H1 (cell line): Measurements from ENCODE around the gene ZNF280B. TPM values are rescaled to one million over a fixed set of nuclear protein-coding genes. Genes with fewer than 3 reads are reported as not detected.

Experiments
- CTCF ChIA-PET: fragments of 300-600 bp; sonication (Branson Sonifier 250); formaldehyde crosslinking; loops from one replicate; lab custom pipeline; 2021; ENCODE audit not compliant: partially characterized antibody; lab: Charles Lee
- POLR2A ChIA-PET: fragments of 300-600 bp; sonication (Branson Sonifier 250); formaldehyde crosslinking; loops from one replicate; lab custom pipeline; 2021; ENCODE audit warnings: inconsistent platforms; ENCODE audit not compliant: partially characterized antibody; lab: Charles Lee
- DNase-seq, 2 experiments: peaks; one replicate each; pipeline versions ENCODE4 v3.0.0 to v3.0.0-alpha.2; 2010 to 2022; ENCODE audit warnings: low spot score in 2 of 2, low read depth in 1 of 2, mixed read lengths in 1 of 2
- FAIRE-seq: peaks from 2 replicates; lab custom pipeline; 2011; peaks lifted over from hg19 to GRCh38; lab: Jason Lieb, UNC
- H2AFZ ChIP-seq: 2 replicates; pipeline ENCODE4 v1.8.1; 2012; ENCODE audit warnings: low read length, inconsistent platforms
- H2AK5ac ChIP-seq: 2 replicates; pipeline ENCODE4 v1.6.1; 2013; ENCODE audit warnings: low read depth, low read length
- H2BK120ac ChIP-seq: replicated peaks from 2 replicates; pipeline ENCODE3; 2013; ENCODE audit warnings: low read depth, low read length, inconsistent platforms
- H2BK12ac ChIP-seq: 2 replicates; pipeline ENCODE4 v1.6.1; 2013; ENCODE audit warnings: low read depth, low read length
- H2BK15ac ChIP-seq: 2 replicates; pipeline ENCODE4 v1.6.1; 2013; ENCODE audit warnings: low read length
- H2BK20ac ChIP-seq: 2 replicates; pipeline ENCODE4 v1.6.1; 2013; ENCODE audit warnings: low read length
- H2BK5ac ChIP-seq: 2 replicates; pipeline ENCODE4 v1.6.1; 2013; ENCODE audit warnings: low read depth, low read length
- H3K14ac ChIP-seq: 2 replicates; pipeline ENCODE4 v1.6.1; 2013; ENCODE audit warnings: inconsistent platforms; ENCODE audit not compliant: insufficient read length
- H3K18ac ChIP-seq: 2 replicates; pipeline ENCODE4 v1.6.1; 2013; ENCODE audit warnings: low read length; ENCODE audit errors: extremely low read depth
- H3K23ac ChIP-seq: 2 replicates; pipeline ENCODE4 v1.6.1; 2013; ENCODE audit warnings: inconsistent platforms; ENCODE audit not compliant: insufficient read length
- H3K23me2 ChIP-seq: 2 replicates; pipeline ENCODE4 v1.6.1; 2013; ENCODE audit warnings: low read depth, low read length
- H3K27ac ChIP-seq: 2 replicates; pipeline ENCODE4 v1.6.1; 2011; ENCODE audit warnings: low read depth, low read length, inconsistent platforms
- H3K27me3 ChIP-seq, 4 experiments: replicated peaks in 1 of 4; 1 replicate in 1 of 4; 2 replicates in 3 of 4; pipeline versions ENCODE4 v1.6.1 to v1.8.1; 2011 to 2013; ENCODE audit warnings: low read length in 3 of 4, mild to moderate bottlenecking in 3 of 4, inconsistent platforms in 2 of 4, mixed read lengths in 2 of 4, moderate library complexity in 1 of 4; ENCODE audit not compliant: control insufficient read depth in 3 of 4, insufficient read depth in 3 of 4; ENCODE audit errors: extremely low read depth in 1 of 4
- H3K36me3 ChIP-seq, 4 experiments: 2 replicates each; pipeline versions ENCODE4 v1.6.1 to v1.8.1; 2011 to 2013; ENCODE audit warnings: mild to moderate bottlenecking in 4 of 4, low read length in 3 of 4, moderate library complexity in 2 of 4, control low read depth in 1 of 4, inconsistent platforms in 1 of 4; ENCODE audit not compliant: insufficient read depth in 4 of 4, control insufficient read depth in 2 of 4
- H3K4ac ChIP-seq: replicated peaks from 2 replicates; pipeline ENCODE3; 2013; ENCODE audit warnings: low read length, low read depth, mixed read lengths, inconsistent platforms; ENCODE audit not compliant: insufficient read length
- H3K4me1 ChIP-seq, 4 experiments: replicated peaks in 1 of 4; 1 replicate in 1 of 4; 2 replicates in 3 of 4; pipeline versions ENCODE4 v1.6.1 to v1.8.1; 2011 to 2013; ENCODE audit warnings: low read length in 3 of 4, inconsistent platforms in 2 of 4, mixed read lengths in 1 of 4; ENCODE audit not compliant: insufficient read depth in 4 of 4, control insufficient read depth in 3 of 4
- H3K4me2 ChIP-seq, 2 experiments: 2 replicates each; pipeline versions ENCODE4 v1.6.1 to v1.8.1; 2011 to 2013; ENCODE audit warnings: low read depth in 2 of 2, low read length in 2 of 2, control low read depth in 1 of 2, inconsistent platforms in 1 of 2, mild to moderate bottlenecking in 1 of 2; ENCODE audit not compliant: insufficient read depth in 1 of 2
- H3K4me3 ChIP-seq, 4 experiments: fragments of 200-600, 300-600 bp in 1 of 4; sonication (generic), shearing (Covaris generic), sonication (Bioruptor Twin) in 1 of 4; 2 replicates each; pipeline versions ENCODE4 v1.5.1 to v1.8.1; 2011 to 2016; ENCODE audit warnings: low read length in 4 of 4, low read depth in 3 of 4, control low read depth in 2 of 4, inconsistent platforms in 2 of 4, mild to moderate bottlenecking in 2 of 4, mixed read lengths in 1 of 4, moderate library complexity in 1 of 4; ENCODE audit not compliant: insufficient read depth in 2 of 4; ENCODE audit errors: extremely low read depth in 1 of 4
- H3K56ac ChIP-seq: replicated peaks from 2 replicates; pipeline ENCODE3; 2013; ENCODE audit warnings: low read depth, mild to moderate bottlenecking, mixed read lengths, low read length, inconsistent platforms; ENCODE audit not compliant: insufficient read length
- H3K79me1 ChIP-seq: 2 replicates; pipeline ENCODE4 v1.6.1; 2013; ENCODE audit warnings: low read depth, low read length, control low read depth
- H3K79me2 ChIP-seq, 2 experiments: 2 replicates each; pipeline versions ENCODE4 v1.6.1 to v1.8.1; 2012 to 2013; ENCODE audit warnings: low read length in 2 of 2, mild to moderate bottlenecking in 2 of 2, inconsistent platforms in 1 of 2; ENCODE audit not compliant: insufficient read depth in 2 of 2, control insufficient read depth in 1 of 2
- H3K9ac ChIP-seq, 4 experiments: replicated peaks in 1 of 4; 1 replicate in 1 of 4; 2 replicates in 3 of 4; pipeline versions ENCODE4 v1.6.1 to v1.8.1; 2011 to 2013; ENCODE audit warnings: low read depth in 3 of 4, low read length in 3 of 4, control low read depth in 2 of 4, mild to moderate bottlenecking in 2 of 4, moderate library complexity in 2 of 4, inconsistent platforms in 1 of 4; ENCODE audit errors: extremely low read depth in 1 of 4
- H3K9me3 ChIP-seq, 2 experiments: 2 replicates each; pipeline versions ENCODE4 v1.6.1 to v1.8.1; 2012 to 2013; ENCODE audit warnings: mild to moderate bottlenecking in 2 of 2, moderate library complexity in 2 of 2, control low read depth in 1 of 2, inconsistent platforms in 1 of 2, low read depth in 1 of 2, low read length in 1 of 2, mixed read lengths in 1 of 2; ENCODE audit not compliant: insufficient read depth in 2 of 2
- H4K20me1 ChIP-seq, 2 experiments: replicated peaks in 1 of 2; 2 replicates each; pipeline versions ENCODE3 to v1.8.1; 2011 to 2013; ENCODE audit warnings: inconsistent platforms in 2 of 2, low read length in 2 of 2, mild to moderate bottlenecking in 1 of 2; ENCODE audit not compliant: insufficient read depth in 2 of 2, control insufficient read depth in 1 of 2
- H4K5ac ChIP-seq: 2 replicates; pipeline ENCODE4 v1.6.1; 2013; ENCODE audit warnings: low read length, low read depth, mixed read lengths, inconsistent platforms; ENCODE audit not compliant: insufficient read length
- H4K8ac ChIP-seq: 2 replicates; pipeline ENCODE4 v1.8.0; 2013; ENCODE audit warnings: mild to moderate bottlenecking, moderate library complexity, low read length, inconsistent platforms; ENCODE audit not compliant: insufficient read depth; ENCODE audit errors: extremely low read depth
- H4K91ac ChIP-seq: replicated peaks from 2 replicates; pipeline ENCODE3; 2013; ENCODE audit warnings: low read length, mixed read lengths, inconsistent platforms; ENCODE audit not compliant: insufficient read length
- ASH2L ChIP-seq: fragments of 200-600, 300-600 bp; sonication (generic); IDR thresholded peaks from one replicate; pipeline ENCODE4 v1.7.1; 2017; ENCODE audit warnings: low read length
- BCL11A ChIP-seq, 2 experiments: IDR thresholded peaks; one replicate each; pipeline ENCODE4 v1.6.1; 2011; ENCODE audit warnings: low read depth in 2 of 2, low read length in 2 of 2, mild to moderate bottlenecking in 2 of 2
- BRCA1 ChIP-seq: IDR thresholded peaks from 2 replicates; pipeline ENCODE4 v1.6.1; 2012; ENCODE audit warnings: low read depth, low read length, improper control_type of control experiment
- CBX5 ChIP-seq: fragments of 300-800, 300-1000 bp; sonication (generic); IDR thresholded peaks from 2 replicates; pipeline ENCODE4 v1.7.1; 2016; ENCODE audit warnings: antibody characterized with exemption, low read length, low read depth
- CTBP2 ChIP-seq: IDR thresholded peaks from 2 replicates; pipeline ENCODE4 v1.7.0; 2011; ENCODE audit warnings: borderline replicate concordance, mild to moderate bottlenecking, moderate library complexity, mixed read lengths, low read length; ENCODE audit not compliant: insufficient read depth, insufficient read length
- PHF8 ChIP-seq: fragments of 200-600 bp; sonication (generic); conservative IDR thresholded peaks from 2 replicates; pipeline ENCODE4 v1.7.1; 2012; ENCODE audit warnings: low read depth, mild to moderate bottlenecking, inconsistent platforms, low read length, moderate library complexity
- RBBP5 ChIP-seq: IDR thresholded peaks from 2 replicates; pipeline ENCODE4 v1.7.1; 2012; ENCODE audit warnings: low read depth, mild to moderate bottlenecking, inconsistent platforms, low read length, moderate library complexity, borderline replicate concordance
- RXRA ChIP-seq: IDR thresholded peaks from 2 replicates; pipeline ENCODE4 v1.6.1; 2011; ENCODE audit warnings: low read depth, mild to moderate bottlenecking, low read length, moderate library complexity; ENCODE audit not compliant: insufficient read depth
- SP4 ChIP-seq: IDR thresholded peaks from 2 replicates; pipeline ENCODE4 v1.6.1; 2012; ENCODE audit warnings: low read length, inconsistent platforms
- TAF7 ChIP-seq: optimal IDR thresholded peaks from 2 replicates; pipeline ENCODE3; 2011; ENCODE audit warnings: low read depth, mild to moderate bottlenecking, inconsistent platforms, low read length, moderate library complexity, borderline replicate concordance
- WGBS, 2 experiments: shearing (Covaris generic) in 1 of 2; methylation state at CpG; one replicate each; pipeline versions ENCODE4 v1.1.6 to v1.1.7; 2013 to 2015; ENCODE audit warnings: low lambda C conversion rate in 2 of 2, mixed read lengths in 2 of 2, inconsistent platforms in 1 of 2, low coverage in 1 of 2, missing lambda C conversion rate in 1 of 2; ENCODE audit not compliant: insufficient replicate concordance in 2 of 2, insufficient coverage in 1 of 2, insufficient read length in 1 of 2; ENCODE audit errors: extremely low coverage in 1 of 2, missing lambda C conversion rate in 1 of 2; 5-methylcytosine and 5-hydroxymethylcytosine counted together
- polyA plus RNA-seq, 7 experiments: library from polyadenylated mRNA; depleted of rRNA in 3 of 7; stranded (reverse) in 5 of 7; unstranded in 2 of 7; fragments of >200 nt in 5 of 7; fragments of 200-250 nt in 2 of 7; gene quantifications; 1 replicate in 5 of 7; 2 replicates in 1 of 7; 4 replicates in 1 of 7; pipeline versions ENCODE4 v1.2.1 to v1.2.3, GENCODE V29; 2011 to 2013; ENCODE audit warnings: missing spikeins in 2 of 7, mixed read lengths in 2 of 7
- total RNA-seq: library from RNA; stranded (reverse); fragmentation: NEBNext Ultra II Directional; extraction: Animal tissue kit (Norgen Biotek cat#: 25700); gene quantifications from 2 replicates; pipeline ENCODE4 v1.2.1, GENCODE V29; 2021
- TF ChIP-seq, protein P1 (sequence below): IDR thresholded peaks from 2 replicates; pipeline ENCODE4 v1.6.1; 2012; ENCODE audit warnings: inconsistent platforms

The ZNF280B gene
- total and polyA plus RNA-seq, 2 of the 8 experiments (the other 6 are each of a cell fraction or from before 2014, with no cell fraction given), result 4.8 to 11.7 TPM

DNA sequence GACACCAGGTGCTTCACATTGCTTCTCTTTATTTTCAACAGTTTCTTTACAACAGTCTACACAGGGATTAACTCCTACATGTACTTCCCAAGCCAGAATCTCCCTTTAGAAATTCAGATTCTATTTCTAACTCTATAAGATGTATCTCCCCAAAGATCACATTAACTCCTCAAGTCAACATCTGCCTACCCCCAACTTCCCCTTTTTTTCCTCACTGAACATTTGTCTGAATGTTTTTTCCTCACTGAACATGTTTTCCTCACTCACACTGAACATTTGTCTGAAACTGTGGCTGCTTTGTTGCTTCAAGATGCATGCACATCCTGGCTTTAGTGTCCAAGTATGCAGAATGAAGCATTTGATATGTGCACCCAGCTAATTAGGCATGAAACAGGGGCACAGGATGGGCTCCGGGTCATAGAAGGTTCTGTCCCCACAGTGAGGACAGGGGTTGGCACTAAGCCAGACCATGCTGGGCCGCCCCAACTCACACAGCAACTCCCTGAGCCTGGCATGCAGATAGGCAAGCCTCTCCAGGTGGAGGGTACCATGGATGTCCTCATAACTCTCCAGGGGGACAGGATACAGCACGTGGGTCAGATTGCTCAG lies 39.3 kb upstream of the ZNF280B start:
- no peak overlapping the region for H3K9ac ChIP-seq
- no peaks in the 10 kb centered on the region for H3K4me1 ChIP-seq
- ChIA-PET CTCF (no interaction called here), POLR2A (no interaction called here)
- no peak overlapping the region for H3K27ac ChIP-seq
- H4K20me1 ChIP-seq, result peaks cover 0 to 1% of the 10 kb centered on the region in 2 experiments
- peaks cover 27 to 51% of the 10 kb centered on the region in 2 experiments; a peak in 3 of 4 replicates for H3K9me3 ChIP-seq
- H2BK20ac ChIP-seq, result no peak overlapping the region
- WGBS, 2 experiments, result 56% methylated on average over 3 of the region's 3 CpGs; no CpG with 5 or more reads in 1 of the 2 experiments
- no peak overlapping the region for H2BK5ac ChIP-seq
- H3K14ac ChIP-seq, result no peak overlapping the region
- no peaks in the 10 kb centered on the region for H3K36me3 ChIP-seq
- H3K4me2 ChIP-seq, result no peak overlapping the region
- no peak overlapping the region for H4K5ac ChIP-seq
- H3K79me1 ChIP-seq, result no peaks in the 10 kb centered on the region
- peaks cover 25 to 59% (median 41%) of the 10 kb centered on the region in 4 experiments for H3K27me3 ChIP-seq
- H4K8ac ChIP-seq, result peak overlapping the region; percentile 35; the same call in 1 of the 2 replicates
- no peak overlapping the region for H2AK5ac ChIP-seq
- H3K4ac ChIP-seq, result no peak overlapping the region
- no peaks in the 10 kb centered on the region for H3K79me2 ChIP-seq
- H3K23me2 ChIP-seq, result no peaks in the 10 kb centered on the region
- no peak overlapping the region for H3K4me3 ChIP-seq
- FAIRE-seq, result no peak
- no peak overlapping the region for H2BK12ac ChIP-seq
- TF ChIP-seq RXRA (no peak), SP4 (no peak), RBBP5 (no peak), BCL11A (IDR thresholded peaks at IDR 0.05; ENCODE audit: low read depth in 2 of 2, low read length in 2 of 2) (no peak), PHF8 (no peak), CBX5 (no peak), ASH2L (no peak), BRCA1 (no peak), CTBP2 (no peak), TAF7 (no peak)
- TF ChIP-seq, protein P1, sequence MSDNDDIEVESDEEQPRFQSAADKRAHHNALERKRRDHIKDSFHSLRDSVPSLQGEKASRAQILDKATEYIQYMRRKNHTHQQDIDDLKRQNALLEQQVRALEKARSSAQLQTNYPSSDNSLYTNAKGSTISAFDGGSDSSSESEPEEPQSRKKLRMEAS, result no peak
- H2BK15ac ChIP-seq, result no peak overlapping the region
- no peak overlapping the region for H3K18ac ChIP-seq
- H3K23ac ChIP-seq, result no peak overlapping the region
- DNase-seq, result no peak
- no peak overlapping the region for H4K91ac ChIP-seq
- H3K56ac ChIP-seq, result no peak overlapping the region
- H2AFZ ChIP-seq, result no peak overlapping the region
- H2BK120ac ChIP-seq, result no peak overlapping the region
